ENCODE data around the gene ANKRD31.

- TF ChIP-seq CTCF (IDR thresholded peaks at IDR 0.05) (no peak), POLR2A (IDR thresholded peaks at IDR 0.05) (no peak), POLR2AphosphoS5 (IDR thresholded peaks at IDR 0.05) (no peak)
Observed at GRCh38 chr5:75282581-75282980, 45.9 kb upstream of the ANKRD31 start.

Data from prostate gland (tissue), 2 donors.